BLaER1 treated with 17β-estradiol and CSF1 and Interleukin-3, amounts not matched to agents 10 nM and 100 nM (cell line): ENCODE data around the gene ELOVL6.
A peak's percentile ranks its signal among the peaks of the same experiment; 100 is the strongest.

ENCODE experiments used
- H3K27ac ChIP-seq, 11 experiments: shearing (Covaris generic); formaldehyde crosslinking; 2 replicates each; pipeline ENCODE4 v1.8.1; 2022
- H3K27me3 ChIP-seq, 11 experiments: shearing (Covaris generic); formaldehyde crosslinking; 2 replicates each; pipeline ENCODE4 v1.8.1; 2022
- H3K36me3 ChIP-seq, 11 experiments: shearing (Covaris generic); formaldehyde crosslinking; 2 replicates each; pipeline ENCODE4 v1.8.1; 2022
- H3K4me1 ChIP-seq, 10 experiments: shearing (Covaris generic); formaldehyde crosslinking; 2 replicates each; pipeline ENCODE4 v1.8.1; 2022
- H3K4me2 ChIP-seq, 11 experiments: shearing (Covaris generic); formaldehyde crosslinking; 2 replicates each; pipeline ENCODE4 v1.8.1; 2022
- H3K4me3 ChIP-seq, 10 experiments: shearing (Covaris generic); formaldehyde crosslinking; 2 replicates each; pipeline ENCODE4 v1.8.1; 2022
- H3K9ac ChIP-seq, 11 experiments: shearing (Covaris generic); formaldehyde crosslinking; 2 replicates each; pipeline ENCODE4 v1.8.1; 2022
- H3K9me3 ChIP-seq, 11 experiments: shearing (Covaris generic); formaldehyde crosslinking; replicated peaks in 1 of 11; 2 replicates each; pipeline ENCODE4 v1.8.1; 2022
- H4K20me1 ChIP-seq, 11 experiments: shearing (Covaris generic); formaldehyde crosslinking; 2 replicates each; pipeline ENCODE4 v1.8.1; 2022
- Cebpa-rat ChIP-seq, 11 experiments: shearing (Covaris generic); IDR thresholded peaks; 2 replicates each; pipeline ENCODE4 v1.8.1; 2022

The ELOVL6 gene

DNA sequence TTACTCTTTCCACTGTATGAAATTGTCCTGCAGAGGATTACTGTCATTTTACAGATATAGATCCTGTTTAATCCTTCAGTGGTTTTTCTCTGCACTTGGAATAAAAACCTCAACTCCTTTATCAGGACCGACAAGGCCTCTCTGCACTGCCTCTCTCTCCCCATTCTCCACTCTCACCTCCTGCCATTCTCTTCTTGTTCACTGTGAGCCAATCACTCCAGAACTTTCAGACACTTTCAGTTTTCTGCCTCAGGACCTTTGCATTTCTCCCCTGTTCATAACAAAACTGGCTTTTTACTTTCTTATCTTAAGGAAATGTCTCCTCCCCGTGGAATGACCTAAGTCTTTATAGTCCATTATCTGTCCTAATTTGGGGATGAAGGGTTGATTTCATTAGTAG lies 137.3 kb downstream of the ELOVL6 start:
- peaks cover 0 to 50% (median 0%) of the 10 kb centered on the region in 11 experiments; a peak in 7 of 22 replicates for H4K20me1 ChIP-seq
- H3K27me3 ChIP-seq = peaks cover 0 to 97% (median 0%) of the 10 kb centered on the region in 11 experiments; a peak in 7 of 22 replicates
- peaks cover 16 to 34% (median 23%) of the 10 kb centered on the region in 10 experiments for H3K4me1 ChIP-seq
- no peak for TF ChIP-seq Cebpa-rat (IDR thresholded peaks at IDR 0.05)
- H3K36me3 ChIP-seq = peaks cover 0 to 19% (median 0%) of the 10 kb centered on the region in 11 experiments; a peak in 4 of 22 replicates
- no peaks in the 10 kb centered on the region for H3K9me3 ChIP-seq
- H3K4me2 ChIP-seq = peak overlapping the region in 1 of 11 experiments; percentile 74; a peak in 2 of 22 replicates
- no peak overlapping the region for H3K4me3 ChIP-seq
- H3K9ac ChIP-seq = no peak overlapping the region
- no peak overlapping the region for H3K27ac ChIP-seq

- Histone ChIP-seq H3K4me1 (peaks cover 24 to 43% (median 36%) of the 10 kb centered on the region in 10 experiments), H3K9me3 (no peaks in the 10 kb centered on the region), H3K4me3 (no peak overlapping the region), H3K27me3 (peaks cover 0 to 97% (median 0%) of the 10 kb centered on the region in 11 experiments; a peak in 7 of 22 replicates), H4K20me1 (peaks cover 0 to 61% (median 0%) of the 10 kb centered on the region in 11 experiments; a peak in 7 of 22 replicates), H3K27ac (0 out of 22 replicates have a peak overlapping the region, but pooled peaks of 1 of the 11 experiments have one; percentile 16), H3K4me2 (peak overlapping the region; percentile 44 to 79 (median 70)), H3K9ac (no peak overlapping the region), H3K36me3 (peaks cover 0 to 19% (median 0%) of the 10 kb centered on the region in 11 experiments; a peak in 4 of 22 replicates)
- TF ChIP-seq Cebpa-rat (IDR thresholded peaks at IDR 0.05) = no peak
Measured at GRCh38 chr4:110059556-110060191, 138.7 kb downstream of the ELOVL6 start.

DNA sequence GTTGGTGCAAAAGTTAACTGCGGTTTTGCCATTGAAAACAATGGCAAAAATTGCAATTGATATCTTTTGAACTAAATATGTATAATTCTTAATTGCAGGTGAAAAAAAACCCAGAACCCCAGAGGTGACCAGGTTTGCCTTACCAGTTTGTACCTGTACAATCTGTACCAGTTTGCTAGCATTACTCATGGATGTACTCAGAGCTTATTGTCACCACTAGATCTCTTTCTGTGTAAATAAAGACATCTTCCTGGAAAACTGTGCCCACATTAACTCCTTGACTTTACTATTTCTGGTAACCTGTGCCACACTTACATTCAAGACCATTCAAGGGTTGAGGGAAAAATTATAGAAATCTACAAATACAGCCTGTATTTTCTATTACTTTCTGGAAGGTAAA lies 139.7 kb downstream of the ELOVL6 start:
- Histone ChIP-seq H3K27me3 (peaks cover 0 to 97% (median 0%) of the 10 kb centered on the region in 11 experiments; a peak in 7 of 22 replicates), H3K4me2 (peak overlapping the region in 2 of 11 experiments; percentile 66 to 69; a peak in 3 of 22 replicates), H3K4me1 (peaks cover 24 to 43% (median 36%) of the 10 kb centered on the region in 10 experiments), H3K9me3 (no peaks in the 10 kb centered on the region), H3K27ac (no peak overlapping the region), H3K4me3 (no peak overlapping the region), H3K9ac (no peak overlapping the region), H3K36me3 (peaks cover 0 to 24% (median 0%) of the 10 kb centered on the region in 11 experiments; a peak in 5 of 22 replicates), H4K20me1 (peaks cover 0 to 54% (median 0%) of the 10 kb centered on the region in 11 experiments; a peak in 7 of 22 replicates)
- no peak for TF ChIP-seq Cebpa-rat (IDR thresholded peaks at IDR 0.05)

- Histone ChIP-seq H3K27me3 (peaks cover 0 to 96% (median 0%) of the 10 kb centered on the region in 11 experiments; a peak in 6 of 22 replicates), H4K20me1 (peaks cover 0 to 43% (median 0%) of the 10 kb centered on the region in 11 experiments; a peak in 7 of 22 replicates), H3K9me3 (no peaks in the 10 kb centered on the region), H3K4me1 (peaks cover 19 to 34% (median 28%) of the 10 kb centered on the region in 10 experiments), H3K4me3 (no peak overlapping the region), H3K36me3 (peaks cover 0 to 53% (median 18%) of the 10 kb centered on the region in 11 experiments; a peak in 15 of 22 replicates), H3K4me2 (peak overlapping the region in 9 of 11 experiments; percentile 10 to 44 (median 23); a peak in 15 of 22 replicates), H3K27ac (peak overlapping the region in 1 of 11 experiments; percentile 26; a peak in 1 of 22 replicates), H3K9ac (no peak overlapping the region)
- no peak for TF ChIP-seq Cebpa-rat (IDR thresholded peaks at IDR 0.05)
Measured at GRCh38 chr4:110055158-110055768, 143.2 kb downstream of the ELOVL6 start.

DNA sequence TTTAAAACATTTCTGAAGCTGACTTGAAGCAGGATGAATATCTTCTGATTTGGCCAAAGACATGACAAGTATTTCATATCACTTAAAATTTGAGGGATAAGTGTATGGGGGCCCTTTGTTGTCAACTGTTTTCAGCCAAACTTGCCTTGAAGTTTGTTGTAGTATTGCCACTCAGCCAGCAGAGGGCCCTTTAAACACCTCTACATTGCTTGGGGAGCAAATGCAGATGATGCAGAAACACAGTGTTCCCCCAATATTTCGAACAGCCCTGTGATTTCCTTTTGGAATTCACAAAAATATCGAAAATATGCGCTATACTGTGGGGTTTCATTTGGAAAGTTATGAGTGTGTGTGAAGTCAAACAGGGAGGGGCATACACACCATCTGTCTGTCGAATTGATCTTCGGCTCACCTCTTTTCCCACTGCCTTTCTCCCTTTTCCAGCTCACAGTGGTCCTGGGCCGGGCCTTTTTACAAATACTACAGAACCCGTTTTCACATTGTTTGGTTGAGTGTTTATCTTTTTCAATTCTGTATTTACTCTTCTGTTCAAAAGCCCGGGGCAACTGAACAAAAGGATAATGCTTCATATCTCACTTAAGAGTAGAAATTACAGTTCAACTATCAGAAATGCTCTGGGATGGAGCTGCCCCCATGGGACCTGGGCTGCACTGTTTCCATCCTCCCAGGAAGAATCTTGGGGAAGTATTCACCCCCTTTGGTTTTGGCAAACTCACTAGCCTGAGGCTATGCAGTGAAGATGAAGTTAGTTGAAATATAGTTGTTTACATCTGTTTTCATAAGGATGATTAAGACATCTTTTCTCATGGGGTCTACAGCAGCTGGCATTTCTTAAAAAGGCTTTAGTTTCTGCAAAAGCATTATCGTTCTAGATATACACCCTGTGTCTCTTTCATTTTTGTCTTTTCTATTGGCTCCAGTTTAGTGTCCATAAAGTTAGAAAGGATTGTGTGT lies 148.2 kb downstream of the ELOVL6 start:
- H4K20me1 ChIP-seq = peaks cover 0 to 22% (median 0%) of the 10 kb centered on the region in 11 experiments; a peak in 3 of 22 replicates
- H3K4me1 ChIP-seq = peaks cover 0 to 15% (median 4%) of the 10 kb centered on the region in 10 experiments; a peak in 15 of 20 replicates
- H3K36me3 ChIP-seq = peaks cover 0 to 36% (median 18%) of the 10 kb centered on the region in 11 experiments; a peak in 15 of 22 replicates
- no peaks in the 10 kb centered on the region for H3K9me3 ChIP-seq
- H3K27ac ChIP-seq = no peak overlapping the region
- no peak overlapping the region for H3K4me2 ChIP-seq
- H3K4me3 ChIP-seq = no peak overlapping the region
- peaks cover 0 to 97% (median 0%) of the 10 kb centered on the region in 11 experiments; a peak in 6 of 22 replicates for H3K27me3 ChIP-seq
- no peak for TF ChIP-seq Cebpa-rat (IDR thresholded peaks at IDR 0.05)
- no peak overlapping the region for H3K9ac ChIP-seq

DNA sequence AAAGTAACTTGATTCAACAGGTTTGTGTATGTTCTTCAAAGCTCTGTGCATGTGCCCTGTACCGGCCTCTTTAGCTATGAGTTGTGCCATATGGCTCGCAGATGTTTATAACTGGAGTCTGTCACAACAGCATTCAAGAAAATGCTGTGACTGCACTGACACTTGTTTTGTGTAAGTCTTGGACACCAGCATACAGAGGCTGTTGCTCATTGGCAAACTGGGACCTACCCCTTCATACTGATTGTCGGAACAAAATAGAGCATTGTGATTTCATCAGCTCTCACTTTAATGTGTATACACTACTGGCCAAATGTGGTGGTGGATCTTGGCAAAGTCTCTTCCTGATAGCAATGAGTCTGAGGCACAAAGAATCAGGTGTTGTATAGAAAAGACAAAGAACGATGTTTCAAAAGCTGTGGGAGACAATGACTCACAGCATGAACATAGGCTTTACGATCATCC lies 151.8 kb downstream of the ELOVL6 start:
- H3K4me2 ChIP-seq = no peak overlapping the region
- no peaks in the 10 kb centered on the region for H3K9me3 ChIP-seq
- H3K27me3 ChIP-seq = peaks cover 0 to 97% (median 0%) of the 10 kb centered on the region in 11 experiments; a peak in 8 of 22 replicates
- no peak overlapping the region for H3K27ac ChIP-seq
- TF ChIP-seq Cebpa-rat (IDR thresholded peaks at IDR 0.05) = no peak
- peaks cover 0 to 16% (median 9%) of the 10 kb centered on the region in 11 experiments; a peak in 15 of 22 replicates for H3K36me3 ChIP-seq
- H3K4me3 ChIP-seq = no peak overlapping the region
- H3K9ac ChIP-seq = no peak overlapping the region
- peaks cover 0 to 36% (median 0%) of the 10 kb centered on the region in 11 experiments; a peak in 4 of 22 replicates for H4K20me1 ChIP-seq
- peaks cover 8 to 47% (median 28%) of the 10 kb centered on the region in 10 experiments; a peak in 18 of 20 replicates for H3K4me1 ChIP-seq

DNA sequence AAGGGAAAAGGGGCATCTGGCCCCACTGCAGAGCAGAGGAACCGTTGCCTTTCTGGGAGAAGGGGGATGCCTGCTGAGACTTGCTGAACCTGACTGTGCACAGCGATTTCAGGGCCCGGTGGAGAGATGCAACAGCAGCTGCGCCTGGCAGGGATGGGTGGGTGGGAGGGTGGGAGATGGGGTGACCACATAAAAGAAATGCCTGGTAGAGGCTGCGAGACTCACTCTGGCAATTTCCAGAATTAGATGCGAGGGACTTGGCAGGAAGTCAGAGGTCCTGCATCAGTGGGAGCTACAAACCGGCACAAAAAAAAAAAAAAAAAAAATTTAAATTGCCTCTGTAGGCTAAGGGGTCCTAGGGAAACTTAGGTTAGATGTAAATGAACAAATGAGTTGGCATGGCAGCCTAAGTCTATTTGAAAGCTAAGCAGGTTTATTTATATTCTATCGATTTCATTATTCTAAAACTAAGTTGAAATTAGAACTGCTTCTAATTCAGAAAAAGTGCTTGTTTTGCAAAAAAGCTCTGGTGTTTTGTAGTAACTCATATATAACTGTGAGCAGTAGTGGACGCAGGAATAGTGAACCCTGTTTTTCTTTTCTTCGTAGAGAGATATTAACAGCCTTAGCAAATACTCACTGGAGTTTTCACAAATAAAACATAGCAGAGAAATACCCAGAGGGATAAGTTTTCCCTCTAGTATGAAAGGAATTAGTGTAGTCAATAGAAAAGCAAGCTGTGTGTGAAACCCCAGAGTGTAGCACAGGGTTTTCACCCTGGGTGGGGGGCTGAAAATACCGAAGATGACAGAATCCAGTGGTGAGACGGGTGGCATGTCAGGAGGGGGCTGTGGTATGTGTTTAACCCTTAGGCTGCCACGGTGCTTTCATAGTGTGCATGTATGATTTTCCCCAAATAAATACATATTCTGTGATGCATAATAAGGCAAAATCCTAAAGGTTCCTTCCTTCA lies 155.6 kb downstream of the ELOVL6 start:
- H4K20me1 ChIP-seq = peaks cover 0 to 38% (median 0%) of the 10 kb centered on the region in 11 experiments; a peak in 4 of 22 replicates
- peaks cover 0 to 4% (median 0%) of the 10 kb centered on the region in 11 experiments; a peak in 1 of 22 replicates for H3K36me3 ChIP-seq
- H3K9ac ChIP-seq = peak overlapping the region in 4 of 11 experiments; percentile 18 to 53 (median 42); a peak in 7 of 22 replicates
- TF ChIP-seq Cebpa-rat (IDR thresholded peaks at IDR 0.05) = no peak
- H3K27ac ChIP-seq = peak overlapping the region in 3 of 11 experiments; percentile 44 to 66 (median 48); a peak in 4 of 22 replicates
- peaks cover 0 to 100% (median 0%) of the 10 kb centered on the region in 11 experiments; a peak in 8 of 22 replicates for H3K27me3 ChIP-seq
- H3K4me1 ChIP-seq = peaks cover 8 to 76% (median 43%) of the 10 kb centered on the region in 10 experiments; a peak in 18 of 20 replicates
- H3K4me2 ChIP-seq = peak overlapping the region; percentile 3 to 96 (median 85); a peak in 19 of 22 replicates
- H3K4me3 ChIP-seq = peak overlapping the region in 2 of 10 experiments; percentile 36 to 51; a peak in 2 of 20 replicates
- H3K9me3 ChIP-seq = no peaks in the 10 kb centered on the region; a peak in 1 of 22 replicates
